ENCODE data around the gene TXNRD1. TPM values are rescaled to one million over a fixed set of nuclear protein-coding genes. Genes with fewer than 3 reads are reported as not detected.
A peak's percentile ranks its signal among the peaks of the same experiment; 100 is the strongest.

The TXNRD1 gene
- total RNA-seq, 6 experiments from 2014 or later: 40.3 to 153 (median 74.5) TPM

DNA sequence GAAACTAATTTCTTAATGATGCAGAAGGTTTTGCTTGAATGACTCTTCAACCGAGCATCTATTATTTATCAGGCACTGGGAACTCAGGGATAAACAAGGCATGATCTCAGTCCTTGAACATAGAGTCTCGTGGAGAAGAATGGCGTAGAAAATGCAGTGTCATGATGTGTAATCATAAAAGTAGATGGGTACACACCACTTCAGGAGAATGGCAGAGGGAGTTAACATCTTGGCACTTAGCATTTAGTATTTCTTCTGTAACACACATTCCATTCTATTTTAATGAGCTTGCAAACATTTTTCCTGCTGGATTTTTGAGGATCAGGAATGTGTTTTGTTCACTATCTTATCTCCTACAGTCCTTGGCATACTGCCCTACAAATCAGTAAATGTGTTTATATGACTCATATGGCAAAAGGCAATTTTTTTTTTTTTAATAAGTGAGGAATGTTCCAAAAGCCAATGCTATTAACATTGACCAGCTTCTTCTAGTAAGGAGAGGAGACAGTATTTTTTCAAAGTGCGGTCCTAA is 3.8 kb downstream of the TXNRD1 start:
- ATAC-seq (peak; percentile 36 to 67 (median 48)), DNase-seq (no peak)
- WGBS (ENCODE audit: insufficient coverage, low coverage, low lambda C conversion rate, missing lambda C conversion rate): 42% methylated on average over 4 of the region's 4 CpGs
- TF ChIP-seq CTCF (IDR thresholded peaks at IDR 0.05) (no peak), POLR2A (IDR thresholded peaks at IDR 0.05) (no peak)
- no peaks in the 10 kb centered on the region for H3K9me3 ChIP-seq
- H3K4me1 ChIP-seq: peaks cover 0 to 3% (median 0%) of the 10 kb centered on the region in 4 donors
- no peaks in the 10 kb centered on the region for H3K36me3 ChIP-seq
- intact Hi-C loops (cut with DNase I): no loop called here
- H3K4me3 ChIP-seq: no peak overlapping the region
- H3K27me3 ChIP-seq: no peaks in the 10 kb centered on the region
- H3K27ac ChIP-seq: peak overlapping the region; percentile 9 to 35 (median 28)

DNA sequence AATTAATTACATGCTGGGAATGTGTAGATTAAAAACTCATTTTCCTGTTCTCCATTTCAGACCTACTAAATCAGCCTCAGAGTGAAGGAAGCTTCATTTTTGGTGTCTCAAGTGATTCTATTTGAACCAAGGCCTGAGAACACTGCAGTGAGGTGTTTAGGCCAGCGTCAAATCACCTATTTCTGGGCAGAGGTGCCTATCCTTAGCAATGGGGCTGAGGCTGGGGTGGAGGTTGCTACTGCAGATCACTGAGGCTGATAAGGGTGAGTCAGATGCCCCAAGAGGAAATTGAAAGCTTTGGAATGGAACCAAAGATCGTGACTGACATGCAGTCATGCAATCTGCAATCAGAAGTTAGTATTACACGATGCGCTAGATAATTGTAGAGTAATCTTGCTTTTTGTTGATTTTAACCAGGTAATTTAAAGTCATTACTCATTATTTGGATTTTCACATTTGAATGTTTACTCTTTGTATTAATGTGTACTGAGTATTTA is 4.4 kb downstream of the TXNRD1 start:
- Histone ChIP-seq H3K27ac (peak overlapping the region; percentile 9 to 35 (median 28)), H3K4me1 (peaks cover 0 to 3% (median 0%) of the 10 kb centered on the region in 4 donors), H3K9me3 (no peaks in the 10 kb centered on the region), H3K36me3 (no peaks in the 10 kb centered on the region), H3K27me3 (no peaks in the 10 kb centered on the region), H3K4me3 (no peak overlapping the region)
- intact Hi-C loops (cut with DNase I): no loop called here
- peak in 1 of 4 donors; percentile 57 for ATAC-seq
- no peak for TF ChIP-seq CTCF (IDR thresholded peaks at IDR 0.05)
- no peak for TF ChIP-seq POLR2A (IDR thresholded peaks at IDR 0.05)
- WGBS (ENCODE audit: insufficient coverage, low coverage, low lambda C conversion rate, missing lambda C conversion rate): 23% methylated on average over 3 of the region's 4 CpGs
- no peak for DNase-seq

DNA sequence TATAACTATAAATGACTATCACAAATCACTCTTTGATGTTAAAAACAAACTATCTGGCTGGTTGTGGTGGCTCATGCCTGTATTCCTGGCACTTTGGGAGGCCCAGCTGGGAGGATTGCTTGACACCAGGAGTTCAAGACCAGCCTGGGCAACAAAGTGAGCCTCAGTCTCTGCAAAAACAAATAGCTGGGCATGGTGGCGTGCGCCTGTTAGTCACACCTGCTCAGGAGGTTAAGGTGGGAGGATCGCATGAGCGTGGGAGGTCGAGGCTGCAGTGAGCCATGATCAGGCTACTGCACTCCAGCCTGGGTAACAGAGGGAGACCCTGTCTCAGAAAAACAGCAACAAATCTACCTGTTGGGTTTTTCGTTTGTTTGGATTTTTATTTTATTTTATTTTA is 5.4 kb downstream of the TXNRD1 start:
- Histone ChIP-seq H3K4me1 (no peaks in the 10 kb centered on the region), H3K27ac (no peak overlapping the region), H3K9me3 (no peaks in the 10 kb centered on the region), H3K27me3 (no peaks in the 10 kb centered on the region), H3K36me3 (no peaks in the 10 kb centered on the region), H3K4me3 (no peak overlapping the region)
- 80% methylated on average over 2 of the region's 6 CpGs for WGBS (ENCODE audit: insufficient coverage, low coverage, low lambda C conversion rate, missing lambda C conversion rate)
- TF ChIP-seq POLR2A (IDR thresholded peaks at IDR 0.05) (no peak), CTCF (IDR thresholded peaks at IDR 0.05) (no peak)
- no peak for ATAC-seq
- intact Hi-C loops (cut with DNase I): no loop called here
- no peak for DNase-seq

GRCh38 chr12:104222976-104223375 is 7.4 kb downstream of the TXNRD1 start:
- intact Hi-C loops (cut with DNase I): no loop called here
- no peak for TF ChIP-seq CTCF (IDR thresholded peaks at IDR 0.05)
- TF ChIP-seq POLR2A (IDR thresholded peaks at IDR 0.05): no peak
- no peaks in the 10 kb centered on the region for H3K27me3 ChIP-seq
- no peak overlapping the region for H3K27ac ChIP-seq
- no peaks in the 10 kb centered on the region for H3K4me1 ChIP-seq
- no peak overlapping the region for H3K4me3 ChIP-seq
- ATAC-seq (no peak), DNase-seq (no peak)
- no peaks in the 10 kb centered on the region for H3K36me3 ChIP-seq
- H3K9me3 ChIP-seq: no peaks in the 10 kb centered on the region
- 83% methylated on average over 1 of the region's 1 CpG for WGBS (ENCODE audit: insufficient coverage, low coverage, low lambda C conversion rate, missing lambda C conversion rate)

Measured in right lobe of liver (tissue), 6 donors.